Endothelial cell of umbilical vein (primary cell): ENCODE data around the gene RBMS3. TPM values are rescaled to one million over a fixed set of nuclear protein-coding genes. Genes with fewer than 3 reads are reported as not detected.

Source experiments
- BruUV-seq: library from RNA; stranded (reverse); fragments of 400-500 nt; replicated peaks from 2 replicates; lab custom pipeline; 2021; lab: Mats Ljungman, UMichigan
- CTCF ChIA-PET: fragments of 300-600, 350-600 bp; sonication (Branson Sonifier 250); formaldehyde crosslinking; loops from one replicate; lab custom pipeline; 2021; ENCODE audit warnings: antibody characterized with exemption, inconsistent platforms; lab: Charles Lee
- POLR2A ChIA-PET: fragments of 300-600, 350-600 bp; sonication (Branson Sonifier 250); formaldehyde crosslinking; loops from one replicate; lab custom pipeline; 2021; ENCODE audit warnings: antibody characterized with exemption, inconsistent platforms; lab: Charles Lee
- DNase-seq: peaks from one replicate; pipeline ENCODE4 v3.0.0-alpha.2; 2011; ENCODE audit warnings: low read depth, low spot score
- FAIRE-seq: peaks from 2 replicates; lab custom pipeline; 2011; peaks lifted over from hg19 to GRCh38; lab: Jason Lieb, UNC
- H2AFZ ChIP-seq: 2 replicates; pipeline ENCODE4 v1.6.0; 2012; ENCODE audit warnings: low read depth, low read length, control low read depth, inconsistent platforms
- H3K27ac ChIP-seq: 2 replicates; pipeline ENCODE4 v1.5.1; 2011; ENCODE audit warnings: low read depth, mild to moderate bottlenecking, control low read depth, low read length, moderate library complexity; ENCODE audit not compliant: insufficient read depth
- H3K27me3 ChIP-seq, 2 experiments: 2 replicates each; pipeline versions ENCODE4 v1.6.0 to v1.6.1; 2011; ENCODE audit warnings: low read length in 2 of 2, mixed read lengths in 1 of 2; ENCODE audit not compliant: control insufficient read depth in 2 of 2, insufficient read depth in 2 of 2
- H3K36me3 ChIP-seq, 2 experiments: 2 replicates in 1 of 2; 3 replicates in 1 of 2; pipeline ENCODE4 v1.5.1; 2011; ENCODE audit warnings: low read length in 2 of 2, mild to moderate bottlenecking in 1 of 2, moderate library complexity in 1 of 2; ENCODE audit not compliant: control insufficient read depth in 2 of 2, insufficient read depth in 2 of 2; ENCODE audit errors: extremely low read depth in 1 of 2
- H3K4me1 ChIP-seq: 3 replicates; pipeline ENCODE4 v1.5.1; 2011; ENCODE audit warnings: mild to moderate bottlenecking, low read length; ENCODE audit not compliant: control insufficient read depth, insufficient read depth; ENCODE audit errors: extremely low read depth
- H3K4me2 ChIP-seq: 2 replicates; pipeline ENCODE4 v1.6.1; 2011; ENCODE audit warnings: low read length, control low read depth, mixed read lengths; ENCODE audit not compliant: insufficient read depth
- H3K4me3 ChIP-seq, 3 experiments: fragments of 200-600 bp in 1 of 3; sonication (generic), shearing (Covaris generic) in 1 of 3; replicated peaks in 1 of 3; 2 replicates each; pipeline ENCODE4 v1.5.1; 2011 to 2016; ENCODE audit warnings: control low read depth in 3 of 3, low read length in 3 of 3, mild to moderate bottlenecking in 2 of 3, inconsistent platforms in 1 of 3, low read depth in 1 of 3, moderate library complexity in 1 of 3; ENCODE audit not compliant: insufficient read depth in 1 of 3
- H3K79me2 ChIP-seq: 2 replicates; pipeline ENCODE4 v1.6.0; 2012; ENCODE audit warnings: low read length, inconsistent platforms; ENCODE audit not compliant: control insufficient read depth, insufficient read depth
- H3K9ac ChIP-seq: replicated peaks from 2 replicates; pipeline ENCODE3; 2011; ENCODE audit warnings: low read length, control low read depth; ENCODE audit not compliant: insufficient read depth; ENCODE audit errors: extremely low read depth
- H3K9me1 ChIP-seq: replicated peaks from 3 replicates; pipeline ENCODE4 v1.6.0; 2011; ENCODE audit warnings: mild to moderate bottlenecking, low read length; ENCODE audit not compliant: control insufficient read depth, insufficient read depth; ENCODE audit errors: extremely low read depth
- H3K9me3 ChIP-seq: replicated peaks from 2 replicates; pipeline ENCODE4 v1.5.1; 2012; ENCODE audit warnings: low read length, inconsistent platforms; ENCODE audit not compliant: control insufficient read depth, insufficient read depth
- H4K20me1 ChIP-seq: replicated peaks from 2 replicates; pipeline ENCODE3; 2011; ENCODE audit warnings: mild to moderate bottlenecking, low read length; ENCODE audit not compliant: control insufficient read depth, insufficient read depth; ENCODE audit errors: extremely low read depth
- CTCF ChIP-seq, 2 donors: IDR thresholded peaks; 1 replicate in 1 of 2; 2 replicates in 1 of 2; pipeline ENCODE4 v1.5.1; 2011; ENCODE audit warnings: low read length in 2 of 2, mild to moderate bottlenecking in 2 of 2, moderate library complexity in 2 of 2, control low read depth in 1 of 2, inconsistent platforms in 1 of 2, low read depth in 1 of 2; ENCODE audit not compliant: insufficient read depth in 1 of 2; ENCODE audit errors: extremely low read depth in 1 of 2
- EZH2 ChIP-seq: IDR thresholded peaks from 2 replicates; pipeline ENCODE4 v1.6.1; 2012; ENCODE audit warnings: borderline replicate concordance, low read depth, mild to moderate bottlenecking, moderate library complexity, low read length, inconsistent platforms; ENCODE audit not compliant: severe bottlenecking
- FOS ChIP-seq: IDR thresholded peaks from 2 replicates; pipeline ENCODE4 v1.6.1; 2011; ENCODE audit warnings: mild to moderate bottlenecking, low read length, moderate library complexity, borderline replicate concordance; ENCODE audit not compliant: insufficient read depth
- GATA2 ChIP-seq: IDR thresholded peaks from 2 replicates; pipeline ENCODE4 v1.7.0; 2011; ENCODE audit warnings: low read depth, mild to moderate bottlenecking, moderate library complexity, mixed read lengths, low read length; ENCODE audit not compliant: insufficient read length, insufficient read depth
- JUN ChIP-seq: IDR thresholded peaks from 2 replicates; pipeline ENCODE4 v1.6.1; 2011; ENCODE audit warnings: borderline replicate concordance, low read depth; ENCODE audit not compliant: insufficient read length, insufficient read depth
- MAX ChIP-seq: IDR thresholded peaks from 2 replicates; pipeline ENCODE4 v1.6.1; 2011; ENCODE audit not compliant: insufficient read depth, insufficient read length
- MYC ChIP-seq: IDR thresholded peaks from one replicate; pipeline ENCODE4 v1.6.1; 2011; ENCODE audit warnings: mild to moderate bottlenecking, low read depth, low read length
- POLR2A ChIP-seq: IDR thresholded peaks from 2 replicates; pipeline ENCODE4 v1.6.1; 2012; ENCODE audit warnings: low read depth, mild to moderate bottlenecking, control low read depth, low read length
- POLR2AphosphoS5 ChIP-seq: IDR thresholded peaks from 2 replicates; pipeline ENCODE4 v1.6.1; 2012; ENCODE audit warnings: low read depth, mild to moderate bottlenecking, control low read depth, low read length, moderate library complexity; ENCODE audit not compliant: insufficient read depth
- dilution Hi-C: fragments of 300-500 bp; cut with MboI; formaldehyde crosslinking; loops from one replicate; pipeline ENCODE4 v1.15.0; 2019; ENCODE audit warnings: low sequenced_read_pairs; ENCODE audit not compliant: extremely low pct_ligation_motif_present
- intact Hi-C: fragments of 100-400 bp; cut with micrococcal nuclease; formaldehyde crosslinking; loops from one replicate; pipeline ENCODE4 v1.10.0; 2022
- polyA plus RNA-seq, 4 experiments: library from polyadenylated mRNA; depleted of rRNA in 3 of 4; stranded (reverse) in 3 of 4; unstranded in 1 of 4; fragments of >200 nt; gene quantifications; 2 replicates each; pipeline versions ENCODE4 v1.2.1 to v1.2.3, GENCODE V29; 2011 to 2012; ENCODE audit warnings: missing spikeins in 1 of 4
- total RNA-seq: library from RNA; stranded (reverse); gene quantifications from 2 replicates; pipeline ENCODE4 v1.2.3, GENCODE V29; 2021

RBMS3 gene
- total and polyA plus RNA-seq, 2 donors (not counting 3 experiments of a cell fraction or from before 2014, with no cell fraction given) = 13.6 to 42.3 TPM

- H4K20me1 ChIP-seq = no peaks in the 10 kb centered on the region
- H3K9ac ChIP-seq = no peak overlapping the region
- H3K27ac ChIP-seq = no peak overlapping the region
- TF ChIP-seq JUN = no peak
- no peak for TF ChIP-seq GATA2
- TF ChIP-seq CTCF (IDR thresholded peaks at IDR 0.05; ENCODE audit: extremely low read depth in 1 of 2, insufficient read depth in 1 of 2, low read depth in 1 of 2, low read length in 2 of 2) = no peak
- no peak for TF ChIP-seq FOS
- TF ChIP-seq POLR2A = no peak
- no peak for TF ChIP-seq EZH2
- no peak for TF ChIP-seq MYC
- TF ChIP-seq MAX = no peak
- no peak for TF ChIP-seq POLR2AphosphoS5
- no peak overlapping the region for H3K4me2 ChIP-seq
- no peak for DNase-seq
- FAIRE-seq = no peak
- BruUV-seq = no TSS peak
- CTCF ChIA-PET = no interaction called here
- intact Hi-C loops = no loop called here
- no peak overlapping the region for H2AFZ ChIP-seq
- POLR2A ChIA-PET = no interaction called here
- H3K36me3 ChIP-seq = no peaks in the 10 kb centered on the region
- no peaks in the 10 kb centered on the region for H3K9me3 ChIP-seq
- no peaks in the 10 kb centered on the region for H3K4me1 ChIP-seq
- H3K27me3 ChIP-seq = no peaks in the 10 kb centered on the region
- dilution Hi-C loops = no loop called here
- no peaks in the 10 kb centered on the region for H3K79me2 ChIP-seq
- H3K4me3 ChIP-seq = no peak overlapping the region
- H3K9me1 ChIP-seq = peaks cover 2% of the 10 kb centered on the region
These were observed 521.2 kb downstream of the RBMS3 start for GRCh38 chr3:29802057-29802456.
